HTR-8/SVneo (cell line): ENCODE measurements around the gene NGDN.

Source experiments
- DNase-seq: peaks from one replicate; pipeline ENCODE4 v3.0.0; 2011; ENCODE audit warnings: low spot score, mixed read lengths; ENCODE audit not compliant: insufficient read length
- FAIRE-seq: peaks from 2 replicates; lab custom pipeline; 2011; peaks lifted over from hg19 to GRCh38; lab: Jason Lieb, UNC

The NGDN gene

DNA sequence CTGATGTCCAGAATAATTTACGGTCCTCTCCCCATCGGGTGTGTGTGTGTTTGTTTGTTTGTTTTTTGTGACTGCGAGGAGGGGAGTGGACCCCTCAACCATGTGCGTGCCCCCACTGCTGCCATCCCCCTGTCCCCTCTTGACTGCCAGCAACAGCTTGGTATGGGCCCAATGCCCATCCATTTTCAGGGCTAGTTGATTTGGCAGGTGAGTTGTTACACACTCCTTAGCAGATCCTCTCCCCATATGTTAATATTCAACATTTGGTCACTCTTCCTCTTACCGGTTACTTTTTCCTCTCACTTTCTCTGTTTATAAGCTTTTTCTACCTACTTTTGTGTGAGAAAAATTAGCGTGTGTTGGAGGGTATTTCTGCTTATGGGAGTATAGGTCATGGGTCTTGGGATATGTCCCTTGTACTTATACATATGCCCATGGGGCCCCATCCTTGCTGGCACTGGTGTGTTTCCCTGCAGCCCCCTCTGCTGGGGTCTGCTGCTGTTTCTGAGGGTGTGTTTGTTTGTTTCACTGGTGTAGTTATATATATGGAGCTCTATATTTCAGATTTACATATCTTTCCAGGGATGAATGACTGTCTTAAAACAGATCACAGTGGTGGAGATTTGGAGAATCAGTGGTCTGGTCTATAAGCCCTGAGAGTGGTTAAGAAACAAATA lies 48.3 kb downstream of the NGDN start:
- FAIRE-seq (no peak), DNase-seq (no peak)

- FAIRE-seq (no peak), DNase-seq (no peak)
Measured at GRCh38 chr14:23518709-23519108, 49.2 kb downstream of the NGDN start.

- no peak for DNase-seq
- no peak for FAIRE-seq
Measured at GRCh38 chr14:23520899-23521533, 51.5 kb downstream of the NGDN start.

DNA sequence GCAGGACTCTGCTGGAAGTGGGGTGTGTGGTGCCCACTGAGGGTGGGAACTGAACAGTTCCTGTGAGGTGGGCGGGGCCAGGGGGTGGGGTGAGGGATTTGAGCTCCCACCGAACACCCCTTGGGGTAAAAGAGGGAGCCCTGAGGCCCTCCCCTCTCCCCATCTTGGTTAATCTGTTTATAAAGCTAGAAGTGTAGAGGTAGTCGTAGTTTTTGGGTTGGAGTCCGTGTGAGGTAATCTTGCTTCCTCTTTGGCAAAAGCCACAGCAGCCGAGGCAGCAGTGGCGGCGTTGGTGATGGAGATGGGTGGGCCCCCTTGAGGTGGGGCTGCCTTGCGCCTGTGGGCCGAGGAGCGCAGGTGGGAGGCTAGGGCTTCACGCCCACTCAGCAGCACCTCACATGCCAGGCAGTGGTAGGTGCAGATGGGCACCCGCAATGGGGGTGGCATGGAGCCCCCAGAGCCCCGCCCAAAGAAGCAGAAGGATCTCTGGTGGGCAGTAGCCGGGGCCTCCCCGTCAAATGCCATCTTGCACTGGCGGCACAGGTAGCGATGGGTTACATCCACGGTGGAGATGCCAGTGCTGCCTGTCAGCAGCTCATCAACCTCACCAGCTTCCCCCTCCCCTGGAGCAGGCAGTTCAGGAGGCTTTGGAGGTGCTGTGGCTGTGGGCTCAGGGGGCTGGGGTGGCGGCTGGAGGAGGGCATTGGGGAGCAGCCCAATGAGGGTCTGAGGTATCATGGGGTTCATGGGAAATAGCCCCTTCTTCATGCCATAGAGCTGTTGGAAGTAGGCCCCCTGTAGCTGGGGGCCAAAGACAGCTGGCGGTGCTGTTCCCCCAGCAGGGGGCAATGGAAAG lies 52.5 kb downstream of the NGDN start:
- FAIRE-seq (no peak), DNase-seq (no peak)

GRCh38 chr14:23522643-23523198 lies 53.2 kb downstream of the NGDN start:
- DNase-seq: no peak
- no peak for FAIRE-seq

DNA sequence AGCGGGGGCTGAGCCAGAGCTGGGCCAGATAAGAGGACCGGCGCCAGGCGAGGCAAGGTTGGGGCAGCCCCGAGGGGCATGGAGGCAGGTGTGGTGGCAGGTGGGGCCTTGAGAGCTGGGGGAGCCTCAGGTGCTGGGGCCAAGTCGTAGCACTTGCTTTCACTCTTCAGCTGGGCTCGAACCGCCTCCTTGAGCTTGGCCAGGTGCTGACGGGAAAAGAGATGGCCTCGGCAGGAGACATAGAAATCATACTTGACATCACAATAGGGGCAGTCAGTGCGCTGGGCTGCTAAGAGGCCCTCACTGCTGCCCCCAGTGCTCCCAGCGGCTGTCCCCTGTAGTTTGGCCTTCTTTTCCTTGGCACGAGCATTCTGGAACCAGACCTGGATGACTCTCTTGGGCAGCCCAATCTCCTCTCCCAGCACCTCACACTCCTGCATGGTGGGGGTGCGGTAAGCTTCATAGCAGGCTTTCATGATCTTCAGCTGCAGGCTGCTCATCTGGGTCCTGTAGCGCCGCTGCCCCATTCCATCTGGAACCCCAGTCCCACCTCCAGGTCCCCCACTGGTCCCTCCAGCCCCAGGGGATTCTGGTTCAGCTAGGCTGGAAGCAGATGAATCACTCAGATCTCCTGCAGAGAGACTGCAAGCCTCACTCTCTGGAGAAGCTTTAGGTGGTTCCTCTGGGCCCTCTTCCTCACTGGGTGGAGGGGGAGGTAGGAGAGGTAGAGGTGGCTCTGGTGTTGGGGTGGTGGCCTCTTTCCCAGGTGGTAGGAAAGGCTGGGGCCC lies 53.9 kb downstream of the NGDN start:
- FAIRE-seq: no peak
- no peak for DNase-seq

GRCh38 chr14:23524954-23525353 lies 55.5 kb downstream of the NGDN start:
- no peak for FAIRE-seq
- no peak for DNase-seq

- no peak for FAIRE-seq
- no peak for DNase-seq
Measured at GRCh38 chr14:23525611-23526010, 56.1 kb downstream of the NGDN start.
